ENCODE measurements around the gene C5orf15. TPM values are rescaled to one million over a fixed set of nuclear protein-coding genes. Genes with fewer than 3 reads are reported as not detected.

C5orf15 gene
- total RNA-seq, 4 donors from 2014 or later = 29.3 to 34.4 (median 32.0) TPM

- TF ChIP-seq EP300 (IDR thresholded peaks at IDR 0.05) = no peak
- TF ChIP-seq, protein P1, sequence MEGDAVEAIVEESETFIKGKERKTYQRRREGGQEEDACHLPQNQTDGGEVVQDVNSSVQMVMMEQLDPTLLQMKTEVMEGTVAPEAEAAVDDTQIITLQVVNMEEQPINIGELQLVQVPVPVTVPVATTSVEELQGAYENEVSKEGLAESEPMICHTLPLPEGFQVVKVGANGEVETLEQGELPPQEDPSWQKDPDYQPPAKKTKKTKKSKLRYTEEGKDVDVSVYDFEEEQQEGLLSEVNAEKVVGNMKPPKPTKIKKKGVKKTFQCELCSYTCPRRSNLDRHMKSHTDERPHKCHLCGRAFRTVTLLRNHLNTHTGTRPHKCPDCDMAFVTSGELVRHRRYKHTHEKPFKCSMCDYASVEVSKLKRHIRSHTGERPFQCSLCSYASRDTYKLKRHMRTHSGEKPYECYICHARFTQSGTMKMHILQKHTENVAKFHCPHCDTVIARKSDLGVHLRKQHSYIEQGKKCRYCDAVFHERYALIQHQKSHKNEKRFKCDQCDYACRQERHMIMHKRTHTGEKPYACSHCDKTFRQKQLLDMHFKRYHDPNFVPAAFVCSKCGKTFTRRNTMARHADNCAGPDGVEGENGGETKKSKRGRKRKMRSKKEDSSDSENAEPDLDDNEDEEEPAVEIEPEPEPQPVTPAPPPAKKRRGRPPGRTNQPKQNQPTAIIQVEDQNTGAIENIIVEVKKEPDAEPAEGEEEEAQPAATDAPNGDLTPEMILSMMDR (IDR thresholded peaks at IDR 0.05) = no peak
- no peak for TF ChIP-seq POLR2AphosphoS5 (IDR thresholded peaks at IDR 0.05)
- TF ChIP-seq POLR2A (IDR thresholded peaks at IDR 0.05) = no peak
- Histone ChIP-seq H3K27ac (no peak overlapping the region), H3K4me1 (peaks cover 9% of the 10 kb centered on the region)
Measured at GRCh38 chr5:133927300-133928180, 40.9 kb downstream of the C5orf15 start.

DNA sequence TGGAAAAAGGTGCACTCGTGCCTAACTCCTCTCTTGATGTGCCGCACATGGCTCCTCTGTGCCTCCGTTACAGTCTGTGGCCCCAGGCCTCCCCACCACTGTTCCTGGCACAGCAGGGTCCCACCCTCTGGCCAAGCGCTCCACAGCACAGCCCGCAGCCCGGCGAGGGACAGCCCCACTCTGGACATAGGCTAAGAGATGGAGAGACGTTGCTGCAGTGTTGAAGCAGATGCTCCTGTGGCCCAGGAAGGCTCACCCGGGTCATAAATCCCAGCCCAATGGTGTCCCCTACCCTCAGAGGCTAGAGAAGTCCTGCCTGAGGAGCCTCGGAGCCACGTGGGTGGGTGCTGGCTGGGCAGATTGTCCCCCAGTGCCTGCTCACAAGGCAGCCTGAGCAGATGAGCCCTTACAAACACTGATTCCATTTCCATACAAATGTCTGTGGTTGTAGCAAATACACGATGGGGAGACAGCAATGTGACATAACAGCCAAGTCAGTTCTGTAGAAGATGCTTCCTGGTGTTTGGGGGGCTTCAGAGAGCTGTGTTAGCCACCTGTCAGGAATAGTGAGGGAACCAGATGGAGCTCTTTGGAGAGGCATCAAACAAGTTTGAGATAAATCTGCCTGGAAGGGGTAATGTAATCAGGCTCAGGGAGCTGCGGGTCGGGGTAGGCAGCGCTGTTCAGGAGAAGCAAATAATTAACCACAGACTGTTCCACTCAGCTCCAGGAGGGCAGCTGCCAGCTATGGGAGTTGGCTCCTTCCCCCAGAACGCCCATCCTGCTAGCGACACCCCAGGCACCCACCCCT is 41.7 kb downstream of the C5orf15 start:
- Histone ChIP-seq H3K27me3 (peaks cover 12% of the 10 kb centered on the region), H3K9me3 (no peaks in the 10 kb centered on the region), H3K27ac (no peak overlapping the region), H3K4me1 (peaks cover 9% of the 10 kb centered on the region), H3K36me3 (no peaks in the 10 kb centered on the region), H3K4me3 (no peak overlapping the region)
- TF ChIP-seq, protein P1 (IDR thresholded peaks at IDR 0.05) = no peak
- TF ChIP-seq POLR2A (IDR thresholded peaks at IDR 0.05) (no peak), EP300 (IDR thresholded peaks at IDR 0.05) (no peak), POLR2AphosphoS5 (IDR thresholded peaks at IDR 0.05) (no peak)
- no peak for DNase-seq (ENCODE audit: low spot score in 2 of 2)
- 73% methylated on average over 10 of the region's 17 CpGs for WGBS

More at GRCh38 chr5:133927300-133928180, 40.9 kb downstream of the C5orf15 start:
- WGBS = 84% methylated on average over 13 of the region's 13 CpGs
- H3K27me3 ChIP-seq = peaks cover 9% of the 10 kb centered on the region
- no peak overlapping the region for H3K4me3 ChIP-seq
- no peaks in the 10 kb centered on the region for H3K36me3 ChIP-seq
- no peaks in the 10 kb centered on the region for H3K9me3 ChIP-seq
- DNase-seq (ENCODE audit: low spot score in 2 of 2) = no peak

DNA sequence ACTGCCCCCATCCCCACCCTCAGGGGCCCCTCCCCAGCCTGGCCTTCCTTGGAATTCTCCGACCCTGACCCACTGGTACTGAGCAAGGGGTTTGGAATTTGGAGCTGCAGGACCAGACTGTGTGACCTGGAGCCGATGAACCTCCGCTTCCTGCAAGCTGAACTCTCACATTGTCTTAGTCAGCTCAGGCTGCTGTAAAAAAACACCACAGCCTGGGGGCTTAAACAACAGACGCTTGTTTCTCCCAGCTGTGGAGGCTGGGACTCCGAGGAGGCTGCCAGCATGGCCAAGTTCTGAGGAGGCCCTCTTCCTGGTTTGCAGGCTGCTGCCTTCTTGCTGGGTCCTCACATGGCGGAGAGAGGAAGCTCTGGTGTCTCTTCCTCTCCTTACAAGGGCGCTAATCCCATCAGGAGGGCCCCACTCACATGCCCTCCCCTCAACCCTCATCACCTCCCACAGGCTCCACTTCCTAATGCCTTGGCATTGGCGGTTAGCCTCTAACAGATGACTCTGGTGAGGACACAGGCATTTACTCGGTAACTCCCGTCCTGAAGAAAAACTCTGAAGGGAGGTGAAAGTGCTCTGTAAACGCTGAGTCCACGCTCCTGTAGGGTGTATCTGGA is 42.4 kb downstream of the C5orf15 start:
- no peak for DNase-seq (ENCODE audit: low spot score in 2 of 2)
- H3K36me3 ChIP-seq = no peaks in the 10 kb centered on the region
- H3K27ac ChIP-seq = no peak overlapping the region
- TF ChIP-seq, protein P1 (IDR thresholded peaks at IDR 0.05) = no peak
- no peak for TF ChIP-seq POLR2AphosphoS5 (IDR thresholded peaks at IDR 0.05)
- TF ChIP-seq POLR2A (IDR thresholded peaks at IDR 0.05) = no peak
- no peak for TF ChIP-seq EP300 (IDR thresholded peaks at IDR 0.05)
- H3K4me3 ChIP-seq = no peak overlapping the region
- 93% methylated on average over 12 of the region's 12 CpGs for WGBS
- H3K27me3 ChIP-seq = peaks cover 12% of the 10 kb centered on the region
- H3K4me1 ChIP-seq = peaks cover 9% of the 10 kb centered on the region
- no peaks in the 10 kb centered on the region for H3K9me3 ChIP-seq

DNA sequence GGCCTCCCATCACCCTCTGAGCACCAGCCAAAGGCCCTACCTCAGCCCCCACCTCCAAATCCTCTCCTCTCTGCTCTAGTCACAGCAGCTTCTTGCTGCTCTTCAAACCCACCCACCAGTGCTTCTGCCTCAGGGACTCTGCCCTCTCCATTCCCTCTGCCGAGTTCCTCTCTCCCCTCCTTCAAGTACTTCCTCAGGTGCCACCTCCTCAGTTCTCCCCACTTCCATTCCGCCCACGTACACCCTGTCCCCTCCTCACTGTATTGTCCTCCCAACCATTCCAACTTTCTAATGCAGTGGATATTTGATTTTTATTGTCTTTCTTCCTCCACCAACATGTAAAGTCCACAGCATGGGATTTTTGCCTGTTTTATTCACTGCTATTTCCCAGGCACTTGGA is 43.2 kb downstream of the C5orf15 start:
- no peaks in the 10 kb centered on the region for H3K36me3 ChIP-seq
- no peak for TF ChIP-seq POLR2A (IDR thresholded peaks at IDR 0.05)
- peaks cover 7% of the 10 kb centered on the region for H3K4me1 ChIP-seq
- no peak overlapping the region for H3K27ac ChIP-seq
- H3K9me3 ChIP-seq = no peaks in the 10 kb centered on the region
- no peak for DNase-seq (ENCODE audit: low spot score in 2 of 2)
- 81% methylated on average over 3 of the region's 3 CpGs for WGBS
- H3K27me3 ChIP-seq = peaks cover 12% of the 10 kb centered on the region
- H3K4me3 ChIP-seq = no peak overlapping the region

DNA sequence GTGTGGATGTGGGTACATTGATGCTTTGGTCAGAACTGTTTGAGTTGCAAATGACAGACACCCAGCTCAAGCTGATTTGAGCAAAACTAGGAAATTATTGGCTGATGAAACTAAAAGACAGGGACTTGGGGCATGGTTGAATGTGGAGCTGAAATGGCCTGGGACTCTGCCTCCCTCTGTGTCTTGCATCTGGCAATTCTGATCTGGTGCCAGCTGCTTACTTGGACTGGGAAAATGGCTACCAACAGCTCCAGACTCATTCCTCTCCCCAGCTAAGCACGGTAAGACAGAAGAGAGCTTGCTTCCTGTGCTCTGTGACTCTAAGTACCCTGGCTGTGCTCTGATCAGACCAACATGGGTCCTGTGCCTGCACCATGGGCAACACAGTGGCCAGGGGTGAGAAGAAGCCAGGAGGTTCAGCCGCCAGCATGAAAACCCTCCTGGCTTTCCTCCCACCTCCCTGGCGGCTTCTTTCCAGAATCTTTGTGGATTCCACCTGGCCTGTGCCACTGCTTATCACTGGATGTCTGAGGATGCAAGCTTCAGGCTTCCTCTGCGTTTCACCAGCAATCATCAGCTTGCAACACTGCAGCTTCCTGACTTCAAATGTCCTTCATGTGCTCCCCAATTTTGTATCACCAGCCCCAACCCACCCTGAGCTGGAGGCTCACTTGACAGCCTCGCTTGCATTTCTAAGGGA is 44.1 kb downstream of the C5orf15 start:
- Histone ChIP-seq H3K27me3 (peaks cover 12% of the 10 kb centered on the region), H3K4me3 (no peak overlapping the region), H3K27ac (no peak overlapping the region), H3K36me3 (no peaks in the 10 kb centered on the region), H3K4me1 (no peaks in the 10 kb centered on the region), H3K9me3 (no peaks in the 10 kb centered on the region)
- TF ChIP-seq, protein P1 (IDR thresholded peaks at IDR 0.05) = no peak
- TF ChIP-seq EP300 (IDR thresholded peaks at IDR 0.05) = no peak
- no peak for TF ChIP-seq POLR2AphosphoS5 (IDR thresholded peaks at IDR 0.05)
- TF ChIP-seq POLR2A (IDR thresholded peaks at IDR 0.05) = no peak
- WGBS = 60% methylated on average over 4 of the region's 5 CpGs
- DNase-seq (ENCODE audit: low spot score in 2 of 2) = no peak
